Measurements from ENCODE around the gene YES1.
"Not testable (repeated sequence)": the region's sequence is repeated elsewhere in the genome, so short reads cannot be mapped to it uniquely, and the experiment has no call there.

Gene YES1

GRCh38 chr18:820591-821165 lies 8.6 kb upstream of the YES1 start:
- DNase-seq = no peak

DNA sequence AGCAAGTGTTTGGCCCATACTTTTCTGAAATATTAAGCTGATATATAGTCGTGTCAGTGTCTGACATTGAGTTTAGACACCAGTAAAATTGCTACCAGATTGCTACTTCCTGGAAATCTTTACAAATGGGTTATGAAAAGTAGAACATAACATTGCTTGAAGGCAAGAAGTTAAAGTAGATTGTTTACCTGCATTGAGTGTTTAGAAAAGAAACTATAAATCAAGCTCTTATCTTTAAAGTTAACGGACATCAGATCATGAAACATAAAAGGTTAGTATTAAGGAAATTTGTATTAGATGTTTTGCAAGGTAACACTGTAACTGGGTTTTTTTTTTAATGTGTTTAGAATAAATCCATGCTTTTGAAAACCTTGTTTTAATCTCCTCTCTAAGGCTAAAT lies 4.8 kb upstream of the YES1 start:
- no peak for DNase-seq

GRCh38 chr18:816088-816653 lies 4.1 kb upstream of the YES1 start:
- DNase-seq = no peak

DNA sequence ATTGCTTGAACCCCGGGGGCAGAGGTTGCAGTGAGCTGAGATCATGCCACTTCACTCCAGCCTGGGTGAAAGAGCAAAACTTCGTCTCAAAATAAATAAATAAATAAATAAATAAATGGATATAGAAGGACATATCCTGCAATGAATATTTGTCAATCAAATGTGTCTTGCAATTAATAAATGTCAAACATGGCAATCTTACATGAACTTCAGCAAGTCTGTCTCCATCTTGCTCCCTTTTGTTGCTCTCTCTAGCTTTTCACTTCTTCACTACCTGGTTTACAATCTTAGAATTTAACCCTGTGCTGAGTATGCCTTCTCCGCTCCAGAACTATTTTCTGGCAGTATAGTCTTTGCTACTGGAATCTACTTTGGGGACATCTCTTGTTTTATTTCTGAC lies 3.3 kb upstream of the YES1 start:
- DNase-seq = no peak

GRCh38 chr18:814300-815084 lies 2.5 kb upstream of the YES1 start:
- no peak for DNase-seq

DNA sequence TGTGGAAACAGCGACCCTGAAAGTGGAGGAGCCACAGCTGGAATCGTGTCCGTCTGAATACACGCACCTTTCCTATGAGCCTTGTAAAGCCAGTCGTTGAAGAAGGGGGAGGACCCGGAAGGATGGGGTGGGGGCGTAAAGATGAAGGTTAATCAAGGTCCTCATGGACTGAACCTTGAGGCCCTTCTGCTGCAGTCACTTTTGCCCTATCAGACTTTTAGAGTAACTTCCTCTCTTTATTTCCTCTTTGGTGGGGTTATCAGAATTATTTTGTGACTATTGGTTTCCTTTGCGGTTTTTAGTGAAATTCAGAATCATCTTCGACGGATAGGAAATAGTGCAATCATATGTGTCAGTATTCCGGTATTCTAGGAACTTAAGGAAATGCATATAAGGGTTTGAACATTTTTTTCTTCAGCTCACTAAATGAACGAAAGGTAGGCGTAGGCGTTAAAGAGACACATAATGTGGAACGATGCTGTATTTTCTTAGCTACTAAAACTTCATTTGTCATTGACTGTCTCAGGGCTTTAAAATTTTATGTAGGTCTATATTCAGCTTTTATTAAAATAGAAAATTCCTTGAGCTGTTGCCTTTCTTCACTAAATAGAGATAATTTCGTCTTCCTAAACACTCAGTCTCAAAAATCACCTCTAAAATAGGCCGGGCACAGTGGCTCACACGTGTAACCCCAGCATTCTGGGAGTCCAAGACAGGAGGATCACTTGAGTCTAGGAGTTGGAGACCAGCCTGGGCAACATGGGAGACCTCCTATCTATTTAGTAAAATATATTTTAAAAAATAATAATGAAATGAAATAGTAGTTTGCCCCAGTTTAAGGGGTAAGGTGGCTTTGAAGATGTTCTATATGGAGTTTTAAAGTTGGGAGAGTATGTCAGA lies 1.4 kb upstream of the YES1 start:
- no peak for DNase-seq

DNA sequence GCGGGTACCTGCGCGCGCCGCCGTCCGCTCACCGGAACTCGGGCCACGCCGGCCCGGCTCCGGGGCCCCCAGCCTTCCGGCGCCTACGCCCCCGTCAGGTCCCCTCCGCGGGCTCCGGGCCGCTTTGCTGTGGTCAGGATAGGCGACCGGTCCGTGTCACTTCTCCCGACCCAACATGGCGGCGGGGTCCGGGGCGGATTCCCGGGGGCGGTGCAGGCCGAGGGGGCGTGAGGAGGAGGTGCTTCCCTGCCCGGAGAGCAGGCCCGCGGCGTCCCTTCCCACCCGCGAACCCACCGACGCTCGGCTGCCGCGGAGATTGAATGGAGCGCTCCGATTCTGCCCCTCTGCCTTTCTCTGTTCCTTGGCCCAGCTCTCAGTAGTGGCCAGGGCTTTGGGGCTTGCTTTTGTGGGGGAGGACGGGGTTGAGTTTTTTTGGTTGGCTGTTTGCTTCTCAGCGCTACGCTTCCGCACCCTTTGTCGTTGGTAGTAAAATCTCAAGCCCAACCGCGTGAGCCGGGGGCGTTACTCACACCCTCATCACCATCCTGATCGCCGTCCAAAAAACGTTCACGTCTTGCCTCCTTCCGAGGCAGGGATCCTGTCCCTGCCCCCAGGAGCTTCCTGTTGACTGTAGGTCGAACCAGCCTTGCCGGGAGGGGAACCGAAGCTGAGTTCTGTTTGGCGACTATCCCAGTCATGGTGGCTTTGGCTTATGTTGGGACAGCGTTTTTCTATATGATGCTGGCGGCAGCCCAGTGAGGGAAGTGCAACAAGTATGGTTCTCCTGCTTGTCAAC lies 532 bp upstream of the YES1 start:
- peak; percentile 23 for DNase-seq

- no peak for DNase-seq
These were observed 705 bp downstream of the YES1 start for GRCh38 chr18:811182-811891.

GRCh38 chr18:809985-810642 lies 1.9 kb downstream of the YES1 start:
- DNase-seq = no peak

- DNase-seq = not testable (repeated sequence)
These were observed 2.8 kb downstream of the YES1 start for GRCh38 chr18:809228-809627.

GRCh38 chr18:808502-808901 lies 3.5 kb downstream of the YES1 start:
- DNase-seq = no peak

DNA sequence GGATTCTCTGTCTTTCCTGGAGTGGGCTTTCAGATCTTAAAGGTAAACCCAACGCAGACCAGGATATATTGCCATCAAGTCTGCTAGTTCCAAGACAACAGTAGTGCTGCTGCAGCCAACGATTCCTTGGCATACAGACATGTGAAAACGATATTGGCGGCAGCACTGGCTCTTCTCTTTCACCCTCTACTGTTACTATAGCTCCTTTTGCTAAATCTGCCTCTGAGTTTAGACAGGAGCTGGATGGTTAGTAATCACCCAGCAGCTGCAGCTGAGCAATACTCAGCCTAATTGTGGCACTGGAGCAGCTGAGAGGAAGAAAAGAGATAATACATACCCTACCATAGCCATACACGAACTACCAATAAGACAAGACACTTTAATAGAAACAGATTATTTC lies 4.0 kb downstream of the YES1 start:
- DNase-seq = peak; percentile 0

- DNase-seq = no peak
These were observed 6.3 kb downstream of the YES1 start for GRCh38 chr18:805755-806110.

- no peak for DNase-seq
These were observed 6.9 kb downstream of the YES1 start for GRCh38 chr18:805008-805754.

DNA sequence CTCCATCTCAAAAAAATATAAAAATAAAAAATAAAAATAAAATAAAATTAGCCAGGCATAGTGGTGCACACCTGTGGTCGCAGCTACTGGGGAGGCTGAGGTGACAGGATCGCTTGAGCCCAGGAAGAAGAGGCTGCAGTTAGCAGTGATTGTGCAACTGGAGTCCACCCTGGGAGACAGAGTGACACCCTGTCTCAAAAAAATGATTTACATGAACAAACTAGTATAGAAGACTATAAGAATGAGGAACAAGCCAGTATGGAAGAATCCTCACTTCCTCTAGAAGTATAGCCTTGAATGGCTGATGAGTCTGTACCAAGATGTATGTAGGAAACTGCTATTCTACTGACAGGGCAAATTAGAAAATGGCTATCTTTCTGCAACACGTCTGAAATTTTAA lies 10.9 kb downstream of the YES1 start:
- no peak for DNase-seq

DNA sequence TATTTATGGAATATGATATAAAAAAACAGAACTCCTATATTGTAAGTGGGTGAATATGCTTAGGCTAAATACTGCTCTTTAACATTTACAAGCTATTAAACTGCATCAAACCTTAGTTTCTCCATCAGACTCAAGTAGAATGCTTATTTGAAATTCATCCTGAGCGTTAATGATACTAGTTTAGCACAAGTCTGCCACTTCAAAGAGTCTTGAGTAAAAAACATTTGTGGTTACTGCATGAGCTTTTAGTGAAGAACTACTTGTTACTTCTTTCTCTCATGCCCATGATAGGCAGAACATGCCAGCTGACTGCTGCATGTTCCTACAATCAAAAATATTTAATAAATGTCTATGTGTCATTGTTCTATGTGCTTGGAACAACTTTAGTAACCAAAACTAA lies 12.1 kb downstream of the YES1 start:
- no peak for DNase-seq

DNA sequence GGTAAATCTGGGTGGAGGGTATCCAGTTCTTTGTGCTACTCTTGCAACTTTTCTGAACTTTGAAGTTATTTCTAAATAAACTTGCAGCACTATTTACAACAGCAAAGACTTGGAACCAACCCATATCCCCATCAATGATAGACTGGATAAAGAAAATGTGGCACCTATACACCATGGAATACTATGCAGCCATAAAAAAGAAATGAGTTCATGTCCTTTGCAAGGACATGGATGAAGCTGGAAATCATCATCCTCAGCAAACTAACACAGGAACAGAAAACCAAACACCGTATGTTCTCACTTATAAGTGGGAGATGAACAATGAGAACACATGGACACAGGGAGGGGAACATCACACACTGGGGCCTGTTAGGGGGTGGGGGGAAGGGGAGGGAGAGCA lies 16.7 kb downstream of the YES1 start:
- DNase-seq = not testable (repeated sequence)

DNA sequence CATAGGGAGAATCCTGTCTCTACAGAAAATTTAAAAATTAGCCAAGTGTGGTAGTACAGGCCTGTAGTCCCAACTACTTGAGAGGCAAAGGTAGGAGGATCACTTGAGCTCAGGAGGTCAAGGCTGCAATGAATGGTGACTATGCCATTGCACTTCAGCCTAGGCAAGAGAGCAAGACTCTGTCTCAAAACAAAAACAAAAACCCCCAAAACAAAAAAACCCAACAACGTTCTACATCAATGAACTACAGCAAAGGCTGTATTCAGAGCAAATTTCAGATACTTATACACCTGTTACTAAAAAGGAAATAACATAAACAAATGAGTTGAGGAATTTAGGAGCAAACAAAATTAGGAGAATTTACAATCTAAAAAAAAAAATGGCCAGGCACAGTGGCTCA lies 22.6 kb downstream of the YES1 start:
- no peak for DNase-seq

- DNase-seq = no peak
These were observed 26.8 kb downstream of the YES1 start for GRCh38 chr18:785242-785641.

GRCh38 chr18:784470-785172 lies 27.4 kb downstream of the YES1 start:
- DNase-seq = no peak

Measured in NCI-H1694 (cell line).